Measurements from ENCODE around the gene NFE2L3.
A peak's percentile ranks its signal among the peaks of the same experiment; 100 is the strongest.

Gene NFE2L3

DNA sequence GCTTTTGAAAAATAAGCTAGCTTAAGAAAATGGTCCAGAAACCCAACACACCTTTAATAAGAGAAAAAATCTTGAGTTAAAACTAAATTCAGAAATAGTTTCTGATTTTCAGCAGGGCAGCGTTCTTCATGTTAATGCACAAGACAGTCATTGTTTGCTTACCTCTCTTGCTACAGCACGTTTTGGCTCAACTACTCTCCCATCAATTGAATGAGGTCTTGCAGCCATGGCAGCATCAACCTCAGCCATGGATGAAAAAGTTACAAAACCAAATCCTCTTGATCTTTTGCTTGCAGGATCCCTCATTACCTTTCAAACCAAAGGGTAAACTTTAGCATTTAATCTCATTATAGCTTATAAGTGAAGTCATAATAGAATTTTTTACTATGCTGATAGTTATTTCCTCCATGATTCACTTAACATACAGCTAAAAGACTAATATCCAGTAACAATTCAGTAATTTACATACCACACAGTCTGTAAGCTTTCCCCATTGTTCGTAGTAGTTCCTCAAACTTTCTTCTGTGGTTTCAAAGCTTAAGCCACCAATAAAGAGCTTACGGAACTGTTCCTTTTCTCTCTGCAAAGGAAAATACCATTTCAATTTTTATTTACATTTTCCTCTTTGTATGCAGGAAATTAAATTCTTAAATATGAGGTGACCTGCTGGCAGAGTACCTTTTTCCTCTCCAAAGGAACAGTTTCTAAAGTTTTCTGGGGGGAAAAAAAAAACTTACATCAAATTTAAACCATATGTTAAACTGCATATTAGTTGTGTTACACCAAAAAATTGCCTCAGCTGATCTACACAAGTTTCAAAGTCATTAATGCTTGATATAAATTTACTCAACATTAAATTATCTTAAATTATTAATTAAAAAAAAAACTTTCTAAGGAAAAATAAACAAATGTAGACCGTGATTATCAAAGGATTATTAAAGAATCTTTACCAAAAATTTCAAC lies 45.4 kb downstream of the NFE2L3 start:
- peak overlapping the region; percentile 23; the same call in 1 of the 2 replicates for H3K27ac ChIP-seq (ENCODE audit: low read depth, low read length)
- peak overlapping the region; percentile 94 for H3K4me3 ChIP-seq (ENCODE audit: low read length)
- H3K27me3 ChIP-seq (ENCODE audit: insufficient read depth, low read length): no peaks in the 10 kb centered on the region
- H3K4me1 ChIP-seq (ENCODE audit: insufficient read depth, low read length): peaks cover 29% of the 10 kb centered on the region
- H3K9me3 ChIP-seq (ENCODE audit: insufficient read depth, low read depth, low read length): no peaks in the 10 kb centered on the region
- 19% methylated on average over 5 of the region's 5 CpGs for WGBS
- peak overlapping the region; percentile 100 for H3K9ac ChIP-seq (ENCODE audit: low read depth, low read length)
- H3K36me3 ChIP-seq (ENCODE audit: insufficient read depth, low read length): peaks cover 72% of the 10 kb centered on the region

DNA sequence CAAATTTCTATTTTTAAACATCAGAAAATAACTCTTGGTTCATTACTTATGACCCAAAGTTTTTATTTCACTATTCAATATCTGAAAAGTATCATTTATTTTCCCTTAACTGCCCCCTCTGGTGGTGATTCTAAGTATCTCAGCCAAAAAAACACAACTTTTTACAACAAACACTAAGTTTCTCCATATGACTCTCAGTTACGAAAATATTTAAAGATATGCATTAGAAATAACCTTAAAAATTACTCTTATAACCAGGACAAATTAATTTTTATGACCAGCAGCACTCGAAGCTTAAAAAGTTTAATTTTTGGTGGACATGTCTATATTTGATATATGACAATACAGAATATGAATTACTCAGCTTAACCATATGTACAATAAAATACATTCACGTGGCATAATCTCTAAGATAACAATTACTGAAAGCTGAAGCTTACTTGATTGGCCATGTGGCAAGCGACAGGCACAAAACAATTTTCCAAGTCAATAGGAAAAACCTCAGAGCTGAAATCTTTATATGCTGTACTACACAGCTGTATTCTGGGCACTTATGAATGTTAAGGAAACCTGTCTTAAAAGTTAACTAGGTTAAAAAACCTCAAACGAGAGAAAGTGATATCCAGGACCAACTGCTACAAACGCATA lies 46.3 kb downstream of the NFE2L3 start:
- under 1% methylated on average over 5 of the region's 6 CpGs for WGBS
- Histone ChIP-seq H3K9ac (ENCODE audit: low read depth, low read length) (peak overlapping the region; percentile 100), H3K4me1 (ENCODE audit: insufficient read depth, low read length) (peaks cover 24% of the 10 kb centered on the region), H3K9me3 (ENCODE audit: insufficient read depth, low read depth, low read length) (no peaks in the 10 kb centered on the region), H3K4me3 (ENCODE audit: low read length) (peak overlapping the region; percentile 94), H3K27me3 (ENCODE audit: insufficient read depth, low read length) (no peaks in the 10 kb centered on the region), H3K36me3 (ENCODE audit: insufficient read depth, low read length) (peaks cover 68% of the 10 kb centered on the region), H3K27ac (ENCODE audit: low read depth, low read length) (no peak overlapping the region)

DNA sequence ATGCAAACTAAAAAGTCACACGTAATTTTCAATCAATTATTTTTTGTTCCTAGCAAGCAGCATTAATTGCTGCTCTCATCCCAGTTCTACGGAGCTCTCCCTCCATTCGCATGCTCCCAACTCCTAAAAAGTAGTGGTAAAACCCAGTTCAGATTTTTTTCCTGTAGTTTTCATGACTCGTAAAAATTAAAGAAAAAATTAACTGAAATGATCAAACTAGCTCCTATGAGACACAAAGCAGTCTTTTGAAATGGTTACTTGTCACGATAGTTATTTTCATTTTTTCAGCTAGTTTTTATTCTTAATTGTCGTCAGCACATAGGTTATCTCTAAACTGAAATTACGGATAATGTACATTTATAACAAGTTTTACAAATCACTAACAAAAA lies 46.8 kb downstream of the NFE2L3 start:
- peak overlapping the region; percentile 100 for H3K9ac ChIP-seq (ENCODE audit: low read depth, low read length)
- under 1% methylated on average over 5 of the region's 7 CpGs for WGBS
- H3K36me3 ChIP-seq (ENCODE audit: insufficient read depth, low read length): peaks cover 68% of the 10 kb centered on the region
- no peaks in the 10 kb centered on the region for H3K9me3 ChIP-seq (ENCODE audit: insufficient read depth, low read depth, low read length)
- H3K4me1 ChIP-seq (ENCODE audit: insufficient read depth, low read length): peaks cover 27% of the 10 kb centered on the region
- H3K27me3 ChIP-seq (ENCODE audit: insufficient read depth, low read length): no peaks in the 10 kb centered on the region
- H3K27ac ChIP-seq (ENCODE audit: low read depth, low read length): peak overlapping the region; percentile 99; the same call in 1 of the 2 replicates
- peak overlapping the region; percentile 94 for H3K4me3 ChIP-seq (ENCODE audit: low read length)

DNA sequence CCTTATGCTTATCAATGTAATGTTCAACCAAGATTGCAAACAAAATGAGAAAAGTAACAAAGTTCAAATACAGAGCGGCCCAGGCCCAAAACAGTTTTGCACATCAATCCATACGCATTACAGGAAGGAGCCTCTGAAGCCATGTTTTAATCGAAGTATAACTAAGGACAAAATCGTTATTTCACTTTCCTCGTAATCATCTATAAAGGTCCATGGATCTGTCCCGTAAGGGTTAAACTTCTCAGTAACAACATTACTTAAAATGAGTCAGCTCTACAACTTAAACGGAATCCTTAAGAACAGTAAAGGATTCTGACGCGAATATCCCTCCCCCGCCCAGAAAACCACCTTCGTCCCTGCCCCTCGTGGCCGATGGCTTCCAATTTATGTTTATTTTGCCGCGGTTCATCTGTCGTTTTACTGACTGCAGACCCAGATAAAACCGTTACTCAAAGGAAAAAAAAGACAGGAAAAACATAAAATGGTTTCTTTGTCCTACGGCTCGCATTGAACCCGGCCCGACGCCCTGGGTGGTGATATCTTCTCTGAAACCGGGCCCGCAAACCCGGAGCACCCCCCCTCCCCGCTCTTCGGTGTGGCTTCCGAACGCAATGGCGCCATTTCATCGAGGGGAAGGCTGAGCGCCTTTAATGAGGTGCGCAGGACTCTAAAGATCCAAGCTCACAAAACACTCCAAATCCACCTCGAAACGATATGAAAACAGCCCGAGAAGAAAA lies 47.5 kb downstream of the NFE2L3 start:
- H3K9me3 ChIP-seq (ENCODE audit: insufficient read depth, low read depth, low read length): no peaks in the 10 kb centered on the region
- WGBS: under 1% methylated on average over 34 of the region's 36 CpGs
- peak overlapping the region; percentile 99 for H3K27ac ChIP-seq (ENCODE audit: low read depth, low read length)
- H3K4me3 ChIP-seq (ENCODE audit: low read length): peak overlapping the region; percentile 94
- peaks cover 34% of the 10 kb centered on the region for H3K4me1 ChIP-seq (ENCODE audit: insufficient read depth, low read length)
- peaks cover 68% of the 10 kb centered on the region for H3K36me3 ChIP-seq (ENCODE audit: insufficient read depth, low read length)
- H3K27me3 ChIP-seq (ENCODE audit: insufficient read depth, low read length): no peaks in the 10 kb centered on the region
- peak overlapping the region; percentile 100 for H3K9ac ChIP-seq (ENCODE audit: low read depth, low read length)

DNA sequence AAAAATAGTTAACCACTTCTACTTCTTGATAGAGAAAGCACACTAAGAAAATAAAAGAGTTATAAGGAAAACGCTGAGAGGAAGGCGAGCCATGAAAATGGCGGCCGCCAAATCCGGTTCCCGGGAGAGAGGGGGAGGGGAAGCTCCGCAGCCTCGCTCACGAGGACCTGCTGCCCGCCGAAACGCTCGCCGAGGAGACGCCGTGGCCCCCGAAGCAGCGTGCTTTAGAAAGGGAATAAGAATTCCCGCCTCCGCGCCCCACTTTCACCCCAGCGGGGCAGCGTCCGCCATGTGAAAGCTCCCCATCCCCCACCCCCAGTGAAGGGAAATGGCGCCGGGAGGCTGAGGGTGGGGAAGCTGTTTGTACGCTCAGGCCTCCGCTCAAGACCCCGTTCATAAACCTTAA lies 48.0 kb downstream of the NFE2L3 start:
- H3K36me3 ChIP-seq (ENCODE audit: insufficient read depth, low read length): peaks cover 66% of the 10 kb centered on the region
- WGBS: 1% methylated on average over 26 of the region's 29 CpGs
- H3K27me3 ChIP-seq (ENCODE audit: insufficient read depth, low read length): no peaks in the 10 kb centered on the region
- peak overlapping the region; percentile 99 for H3K27ac ChIP-seq (ENCODE audit: low read depth, low read length)
- H3K9me3 ChIP-seq (ENCODE audit: insufficient read depth, low read depth, low read length): no peaks in the 10 kb centered on the region
- H3K4me1 ChIP-seq (ENCODE audit: insufficient read depth, low read length): peaks cover 36% of the 10 kb centered on the region
- peak overlapping the region; percentile 94 for H3K4me3 ChIP-seq (ENCODE audit: low read length)
- H3K9ac ChIP-seq (ENCODE audit: low read depth, low read length): peak overlapping the region; percentile 100

DNA sequence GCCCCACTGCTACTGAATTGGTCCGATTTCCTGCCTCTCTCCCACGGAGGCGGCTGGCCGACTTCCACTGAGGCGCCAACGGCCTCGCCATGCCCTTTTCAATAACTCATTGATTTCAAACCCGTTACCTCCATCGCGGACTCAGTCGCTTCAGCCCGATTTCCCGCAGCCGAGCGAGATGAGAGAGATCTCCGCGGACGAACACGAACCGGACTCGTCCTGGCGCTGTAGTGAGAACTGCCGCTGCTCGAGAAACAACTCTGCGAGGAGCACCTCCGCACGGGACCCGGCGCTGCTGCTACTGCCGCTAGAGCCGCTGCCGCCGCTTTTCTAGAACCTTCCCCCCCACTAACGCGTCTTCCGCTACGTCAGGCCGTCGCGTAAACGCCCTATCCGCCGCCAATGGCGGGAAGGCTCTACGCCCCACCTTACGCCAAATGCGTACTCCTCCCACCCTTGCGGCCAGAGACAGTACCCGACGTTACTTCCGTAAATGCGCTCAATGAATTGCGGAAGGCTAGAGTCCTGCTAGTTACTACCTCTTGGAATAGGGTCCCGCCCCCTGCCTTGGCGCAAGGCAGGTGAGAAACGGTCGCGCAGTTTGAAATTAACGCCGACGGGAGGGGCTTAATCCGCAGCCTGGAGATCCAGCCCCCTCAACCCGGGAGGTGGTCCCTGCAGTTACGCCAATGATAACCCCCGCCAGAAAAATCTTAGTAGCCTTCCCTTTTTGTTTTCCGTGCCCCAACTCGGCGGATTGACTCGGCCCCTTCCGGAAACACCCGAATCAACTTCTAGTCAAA lies 48.6 kb downstream of the NFE2L3 start, which contains the start of gene HNRNPA2B1:
Gene HNRNPA2B1, minus strand, starts transcription at position 303 of the 803 bp plus-strand sequence. Its CDS starts 169 bp downstream, at position 134.
- H3K27me3 ChIP-seq (ENCODE audit: insufficient read depth, low read length): no peaks in the 10 kb centered on the region
- H3K4me1 ChIP-seq (ENCODE audit: insufficient read depth, low read length): peaks cover 37% of the 10 kb centered on the region
- WGBS: under 1% methylated on average over 71 of the region's 71 CpGs
- peak within 1 kb of the TSS; percentile 100 for H3K9ac ChIP-seq (ENCODE audit: low read depth, low read length)
- peak within 1 kb of the TSS; percentile 94 for H3K4me3 ChIP-seq (ENCODE audit: low read length)
- H3K27ac ChIP-seq (ENCODE audit: low read depth, low read length): peak within 1 kb of the TSS; percentile 99
- peaks cover 66% of the 10 kb centered on the region for H3K36me3 ChIP-seq (ENCODE audit: insufficient read depth, low read length)
- H3K9me3 ChIP-seq (ENCODE audit: insufficient read depth, low read depth, low read length): no peaks in the 10 kb centered on the region

DNA sequence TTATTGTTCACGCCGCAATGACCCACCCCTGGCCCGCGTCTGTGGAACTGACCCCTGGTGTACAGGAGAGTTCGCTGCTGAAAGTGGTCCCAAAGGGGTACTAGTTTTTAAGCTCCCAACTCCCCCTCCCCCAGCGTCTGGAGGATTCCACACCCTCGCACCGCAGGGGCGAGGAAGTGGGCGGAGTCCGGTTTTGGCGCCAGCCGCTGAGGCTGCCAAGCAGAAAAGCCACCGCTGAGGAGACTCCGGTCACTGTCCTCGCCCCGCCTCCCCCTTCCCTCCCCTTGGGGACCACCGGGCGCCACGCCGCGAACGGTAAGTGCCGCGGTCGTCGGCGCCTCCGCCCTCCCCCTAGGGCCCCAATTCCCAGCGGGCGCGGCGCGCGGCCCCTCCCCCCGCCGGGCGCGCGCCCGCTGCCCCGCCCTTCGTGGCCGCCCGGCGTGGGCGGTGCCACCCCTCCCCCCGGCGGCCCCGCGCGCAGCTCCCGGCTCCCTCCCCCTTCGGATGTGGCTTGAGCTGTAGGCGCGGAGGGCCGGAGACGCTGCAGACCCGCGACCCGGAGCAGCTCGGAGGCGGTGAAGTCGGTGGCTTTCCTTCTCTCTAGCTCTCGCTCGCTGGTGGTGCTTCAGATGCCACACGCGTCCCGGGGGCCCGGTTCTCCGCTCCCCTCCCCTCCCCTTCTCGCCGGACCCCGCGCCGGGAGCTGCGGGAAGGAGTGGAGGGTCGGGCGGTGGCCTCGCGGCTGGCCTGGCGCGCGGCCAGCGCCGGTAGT lies 49.4 kb downstream of the NFE2L3 start, which contains the start of gene CBX3:
Gene CBX3, plus strand, starts transcription at position 499 of the 772 bp plus-strand sequence. CDS start 1,254 bp downstream, outside the sequence.
- no peaks in the 10 kb centered on the region for H3K27me3 ChIP-seq (ENCODE audit: insufficient read depth, low read length)
- peaks cover 30% of the 10 kb centered on the region for H3K4me1 ChIP-seq (ENCODE audit: insufficient read depth, low read length)
- peak within 1 kb of the TSS; percentile 99 for H3K27ac ChIP-seq (ENCODE audit: low read depth, low read length)
- peak within 1 kb of the TSS; percentile 94 for H3K4me3 ChIP-seq (ENCODE audit: low read length)
- H3K9me3 ChIP-seq (ENCODE audit: insufficient read depth, low read depth, low read length): no peaks in the 10 kb centered on the region
- H3K36me3 ChIP-seq (ENCODE audit: insufficient read depth, low read length): peaks cover 66% of the 10 kb centered on the region
- H3K9ac ChIP-seq (ENCODE audit: low read depth, low read length): peak within 1 kb of the TSS; percentile 100
- WGBS: under 1% methylated on average over 70 of the region's 86 CpGs

DNA sequence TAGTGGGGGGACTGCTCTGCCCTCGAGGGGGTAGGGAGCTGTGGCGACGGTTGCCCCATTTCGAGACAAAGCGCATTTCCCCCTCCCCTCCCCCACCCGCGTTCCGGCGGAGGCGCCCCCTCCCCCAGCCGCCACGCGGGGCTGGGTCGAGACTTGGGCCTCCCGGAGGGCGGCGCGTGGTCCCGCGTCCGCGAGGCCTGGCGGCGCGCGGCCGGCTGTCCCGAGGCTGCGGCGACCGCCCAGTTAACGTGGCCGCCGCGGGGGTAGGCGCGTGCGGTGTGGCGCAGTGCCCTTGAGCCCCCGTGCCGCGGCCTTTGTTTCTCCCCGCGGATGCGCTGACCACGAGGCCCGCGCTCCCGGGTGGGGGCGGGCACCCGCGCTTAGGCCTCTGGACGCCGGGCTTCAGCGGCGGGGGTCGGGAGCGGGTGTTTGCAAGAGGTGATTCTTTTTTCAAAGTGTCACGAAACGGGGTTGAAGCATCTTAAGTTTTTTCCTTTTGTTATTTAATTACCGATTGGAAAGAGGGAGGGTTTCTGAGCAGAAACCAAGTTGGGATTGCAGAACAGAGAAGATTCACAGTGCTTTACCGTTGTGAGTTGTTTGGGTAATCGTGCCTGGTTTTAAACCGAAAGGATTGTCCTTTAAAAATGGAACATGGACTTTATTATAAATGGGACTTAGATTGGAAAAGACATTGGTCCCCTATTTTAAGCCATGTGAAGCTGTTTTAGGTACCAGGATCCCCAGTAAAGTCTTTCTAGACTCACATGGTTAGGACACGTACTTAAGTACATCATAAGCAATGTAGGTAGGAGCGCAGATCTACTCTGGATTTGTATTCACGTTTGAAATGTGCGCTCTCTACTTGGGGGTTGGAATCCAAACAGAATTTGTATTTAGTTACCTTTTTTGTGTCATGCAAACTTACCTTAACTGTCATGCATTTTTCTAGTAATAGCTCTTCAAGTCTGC lies 50.3 kb downstream of the NFE2L3 start:
- Histone ChIP-seq H3K36me3 (ENCODE audit: insufficient read depth, low read length) (peaks cover 66% of the 10 kb centered on the region), H3K9me3 (ENCODE audit: insufficient read depth, low read depth, low read length) (no peaks in the 10 kb centered on the region), H3K27ac (ENCODE audit: low read depth, low read length) (peak overlapping the region; percentile 99), H3K4me1 (ENCODE audit: insufficient read depth, low read length) (peaks cover 21% of the 10 kb centered on the region), H3K4me3 (ENCODE audit: low read length) (peak overlapping the region; percentile 94), H3K27me3 (ENCODE audit: insufficient read depth, low read length) (no peaks in the 10 kb centered on the region), H3K9ac (ENCODE audit: low read depth, low read length) (peak overlapping the region; percentile 100)
- under 1% methylated on average over 66 of the region's 68 CpGs for WGBS

DNA sequence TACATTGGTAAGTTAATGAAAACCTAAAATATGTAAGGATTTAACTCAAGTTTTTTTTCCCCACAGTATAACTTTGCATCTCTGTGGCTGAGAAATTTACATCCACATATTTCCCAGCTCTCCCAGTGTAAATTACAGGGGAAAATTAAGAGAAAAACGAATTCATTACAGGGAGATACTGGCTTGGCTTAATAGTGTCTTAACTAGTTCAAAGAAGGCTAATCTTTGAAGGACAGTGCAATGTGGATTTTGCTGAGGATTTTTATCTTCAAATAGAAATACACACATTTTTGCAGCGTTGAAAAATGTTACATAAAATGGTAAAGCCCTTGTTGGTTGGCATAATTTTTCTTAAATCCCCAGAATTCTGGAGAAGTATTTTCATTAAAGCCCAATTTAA lies 51.0 kb downstream of the NFE2L3 start:
- WGBS: 0% methylated on average over 2 of the region's 2 CpGs
- Histone ChIP-seq H3K4me3 (ENCODE audit: low read length) (peak overlapping the region; percentile 94), H3K36me3 (ENCODE audit: insufficient read depth, low read length) (peaks cover 66% of the 10 kb centered on the region), H3K9me3 (ENCODE audit: insufficient read depth, low read depth, low read length) (no peaks in the 10 kb centered on the region), H3K4me1 (ENCODE audit: insufficient read depth, low read length) (peaks cover 18% of the 10 kb centered on the region), H3K9ac (ENCODE audit: low read depth, low read length) (peak overlapping the region; percentile 100), H3K27me3 (ENCODE audit: insufficient read depth, low read length) (no peaks in the 10 kb centered on the region), H3K27ac (ENCODE audit: low read depth, low read length) (peak overlapping the region; percentile 99)

Data from HUES64 (cell line).